ENCODE measurements around the gene UGCG.

- TF ChIP-seq CTCF (IDR thresholded peaks at IDR 0.05) = no peak
- TF ChIP-seq POLR2A (IDR thresholded peaks at IDR 0.05) = no peak
- TF ChIP-seq POLR2AphosphoS5 (IDR thresholded peaks at IDR 0.05) = no peak
These were observed 38.1 kb downstream of the UGCG start for GRCh38 chr9:111934747-111935146.

All from breast epithelium (tissue), 3 donors.